ENCODE results near the gene SF3B5.

SF3B5 gene

GRCh38 chr6:144106206-144106605 lies 10.8 kb upstream of the SF3B5 start:
- DNase-seq (ENCODE audit: low spot score), result no peak
- TF ChIP-seq, protein P1, sequence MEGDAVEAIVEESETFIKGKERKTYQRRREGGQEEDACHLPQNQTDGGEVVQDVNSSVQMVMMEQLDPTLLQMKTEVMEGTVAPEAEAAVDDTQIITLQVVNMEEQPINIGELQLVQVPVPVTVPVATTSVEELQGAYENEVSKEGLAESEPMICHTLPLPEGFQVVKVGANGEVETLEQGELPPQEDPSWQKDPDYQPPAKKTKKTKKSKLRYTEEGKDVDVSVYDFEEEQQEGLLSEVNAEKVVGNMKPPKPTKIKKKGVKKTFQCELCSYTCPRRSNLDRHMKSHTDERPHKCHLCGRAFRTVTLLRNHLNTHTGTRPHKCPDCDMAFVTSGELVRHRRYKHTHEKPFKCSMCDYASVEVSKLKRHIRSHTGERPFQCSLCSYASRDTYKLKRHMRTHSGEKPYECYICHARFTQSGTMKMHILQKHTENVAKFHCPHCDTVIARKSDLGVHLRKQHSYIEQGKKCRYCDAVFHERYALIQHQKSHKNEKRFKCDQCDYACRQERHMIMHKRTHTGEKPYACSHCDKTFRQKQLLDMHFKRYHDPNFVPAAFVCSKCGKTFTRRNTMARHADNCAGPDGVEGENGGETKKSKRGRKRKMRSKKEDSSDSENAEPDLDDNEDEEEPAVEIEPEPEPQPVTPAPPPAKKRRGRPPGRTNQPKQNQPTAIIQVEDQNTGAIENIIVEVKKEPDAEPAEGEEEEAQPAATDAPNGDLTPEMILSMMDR (IDR thresholded peaks at IDR 0.05; ENCODE audit: extremely low read depth, missing control alignments), result no peak

- peak; percentile 69 for DNase-seq (ENCODE audit: low spot score)
- TF ChIP-seq, protein P1 (IDR thresholded peaks at IDR 0.05; ENCODE audit: extremely low read depth, missing control alignments), result peak; percentile 28
These were observed 9.6 kb upstream of the SF3B5 start for GRCh38 chr6:144104898-144105487.

- TF ChIP-seq, protein P1 (IDR thresholded peaks at IDR 0.05; ENCODE audit: extremely low read depth, missing control alignments), result no peak
- DNase-seq (ENCODE audit: low spot score), result no peak
These were observed 9.1 kb upstream of the SF3B5 start for GRCh38 chr6:144104488-144104887.

- TF ChIP-seq, protein P1 (IDR thresholded peaks at IDR 0.05; ENCODE audit: extremely low read depth, missing control alignments), result no peak
These were observed 7.7 kb upstream of the SF3B5 start for GRCh38 chr6:144103026-144103563.

DNA sequence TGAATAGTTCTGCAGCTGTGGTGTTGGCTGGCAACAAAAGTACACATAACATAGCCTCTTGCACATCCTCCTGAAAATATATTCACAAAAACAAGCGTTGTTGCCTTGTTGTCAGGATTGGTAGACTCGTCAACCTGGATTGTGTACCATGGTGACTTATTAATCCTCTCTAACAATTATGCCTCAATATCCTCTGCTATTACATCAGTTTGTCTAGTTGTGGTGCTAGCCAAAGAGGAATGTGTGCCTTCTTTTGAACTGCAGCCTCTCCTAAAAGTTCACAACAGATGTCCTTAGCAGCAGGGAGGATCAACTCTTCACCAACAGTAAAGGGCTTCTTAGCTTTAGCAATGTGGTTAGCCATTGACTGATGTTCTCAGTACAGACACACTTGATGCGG lies 3.6 kb upstream of the SF3B5 start:
- DNase-seq (ENCODE audit: low spot score), result no peak
- TF ChIP-seq, protein P1 (IDR thresholded peaks at IDR 0.05; ENCODE audit: extremely low read depth, missing control alignments), result no peak

More at GRCh38 chr6:144103026-144103563, 7.7 kb upstream of the SF3B5 start:
- DNase-seq (ENCODE audit: low spot score), result no peak

DNA sequence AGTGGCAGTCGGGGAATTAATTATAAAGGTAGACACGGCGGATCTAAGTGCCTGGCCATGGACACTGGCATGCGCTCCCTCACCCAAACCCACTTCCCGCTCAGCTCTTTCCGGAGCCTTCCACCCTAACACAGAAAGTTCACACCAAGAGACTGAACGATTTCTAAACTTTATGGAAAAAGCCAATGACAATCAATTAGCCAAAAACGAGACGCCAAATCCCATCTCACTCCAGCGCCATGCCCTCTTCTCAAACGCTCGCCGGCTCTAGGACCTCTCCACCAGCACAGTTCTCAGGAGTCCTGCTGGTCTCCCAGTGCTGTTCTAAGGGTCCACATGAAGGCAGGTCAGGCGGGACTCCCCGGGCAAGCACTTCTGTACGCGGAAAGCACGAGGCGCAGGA lies 641 bp downstream of the SF3B5 start:
- TF ChIP-seq, protein P1 (IDR thresholded peaks at IDR 0.05; ENCODE audit: extremely low read depth, missing control alignments), result no peak
- DNase-seq (ENCODE audit: low spot score), result no peak

DNA sequence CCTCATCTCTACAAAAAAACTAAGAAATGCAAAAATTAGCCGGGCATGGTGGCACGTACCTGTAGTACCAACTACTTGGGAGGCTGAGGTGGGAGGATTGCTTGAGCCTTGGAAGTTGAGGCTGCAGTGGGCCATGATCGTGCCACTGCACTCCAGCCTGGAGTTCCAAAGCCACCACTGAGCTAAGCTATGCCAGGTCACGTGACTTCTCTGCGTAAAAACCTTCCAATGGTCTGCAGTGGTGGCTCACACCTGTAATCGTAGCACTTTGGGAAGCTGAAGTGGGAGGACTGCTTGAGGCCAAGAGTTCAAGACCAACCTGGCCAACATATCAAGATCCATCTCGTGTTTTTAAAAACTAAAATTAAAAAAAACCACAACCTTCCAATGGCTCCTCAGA lies 1.7 kb downstream of the SF3B5 start:
- TF ChIP-seq, protein P1 (IDR thresholded peaks at IDR 0.05; ENCODE audit: extremely low read depth, missing control alignments), result no peak
- no peak for DNase-seq (ENCODE audit: low spot score)
